K562 (cell line): ENCODE results near the gene KCNH2. TPM values are rescaled to one million over a fixed set of nuclear protein-coding genes. Genes with fewer than 3 reads are reported as not detected.
A peak's percentile ranks its signal among the peaks of the same experiment; 100 is the strongest.

ENCODE experiments used
- GTF2B ChIP-seq: IDR thresholded peaks from 2 replicates; pipeline ENCODE4 v1.6.1; 2011; ENCODE audit not compliant: insufficient read length; ENCODE audit errors: extremely low read depth
- MYC ChIP-seq, 2 experiments: fragments of 250-450 bp in 1 of 2; sonication (Bioruptor Pico) in 1 of 2; IDR thresholded peaks; 2 replicates each; pipeline versions ENCODE4 v1.5.1 to v1.6.1; 2012 to 2021; ENCODE audit warnings: low read depth in 2 of 2, borderline replicate concordance in 1 of 2, improper control_type of control experiment in 1 of 2, low read length in 1 of 2, mild to moderate bottlenecking in 1 of 2, moderate library complexity in 1 of 2
- POLR2A ChIP-seq: fragments of 450-650 bp; conservative IDR thresholded peaks from 2 replicates; pipeline ENCODE4 v1.6.1; 2016
- PRMT5 ChIP-seq: sonication (generic); formaldehyde crosslinking; IDR thresholded peaks from 2 replicates; pipeline ENCODE4 v1.5.0; 2020; ENCODE audit warnings: missing genetic modification reagents
- TBP ChIP-seq: optimal IDR thresholded peaks from 2 replicates; pipeline ENCODE3; 2011; ENCODE audit warnings: low read depth, low read length, improper control_type of control experiment
- polyA plus RNA-seq, 8 experiments: library from polyadenylated mRNA; depleted of rRNA in 4 of 8; stranded (reverse) in 5 of 8; unstranded in 3 of 8; fragments of >200 nt; fragmentation: Nextera tagmentation in 2 of 8; fragmentation: Illumina TruSeq in 1 of 8; extraction: Ambion mirVana in 2 of 8; extraction: Trizol in 1 of 8; gene quantifications; 2 replicates each; pipeline versions ENCODE4 v1.2.1 to v1.2.3, GENCODE V29; 2011 to 2014; ENCODE audit warnings: inconsistent platforms in 1 of 8, missing spikeins in 1 of 8
- total RNA-seq, 7 experiments: library from RNA; depleted of rRNA in 6 of 7; stranded (reverse); fragments of >200 nt in 6 of 7; fragmentation: Illumina TruSeq in 2 of 7; extraction: Trizol in 2 of 7; gene quantifications; 2 replicates each; pipeline versions ENCODE4 v1.2.1 to v1.2.3, GENCODE V29; 2011 to 2021; ENCODE audit warnings: low replicate concordance in 1 of 7
- TF ChIP-seq, protein P1 (sequence below): fragments of 250-450 bp; sonication (Bioruptor Pico); IDR thresholded peaks from 2 replicates; pipeline ENCODE4 v1.4.0; 2020; ENCODE audit warnings: borderline replicate concordance
- TF ChIP-seq, protein P2 (sequence below): sonication (generic); formaldehyde crosslinking; IDR thresholded peaks from 2 replicates; pipeline ENCODE4 v1.5.0; 2020; ENCODE audit warnings: missing genetic modification reagents

The KCNH2 gene
- total and polyA plus RNA-seq, 9 of the 15 experiments (the other 6 are each of a cell fraction or from before 2014, with no cell fraction given): 18.1 to 368 (median 218) TPM

DNA sequence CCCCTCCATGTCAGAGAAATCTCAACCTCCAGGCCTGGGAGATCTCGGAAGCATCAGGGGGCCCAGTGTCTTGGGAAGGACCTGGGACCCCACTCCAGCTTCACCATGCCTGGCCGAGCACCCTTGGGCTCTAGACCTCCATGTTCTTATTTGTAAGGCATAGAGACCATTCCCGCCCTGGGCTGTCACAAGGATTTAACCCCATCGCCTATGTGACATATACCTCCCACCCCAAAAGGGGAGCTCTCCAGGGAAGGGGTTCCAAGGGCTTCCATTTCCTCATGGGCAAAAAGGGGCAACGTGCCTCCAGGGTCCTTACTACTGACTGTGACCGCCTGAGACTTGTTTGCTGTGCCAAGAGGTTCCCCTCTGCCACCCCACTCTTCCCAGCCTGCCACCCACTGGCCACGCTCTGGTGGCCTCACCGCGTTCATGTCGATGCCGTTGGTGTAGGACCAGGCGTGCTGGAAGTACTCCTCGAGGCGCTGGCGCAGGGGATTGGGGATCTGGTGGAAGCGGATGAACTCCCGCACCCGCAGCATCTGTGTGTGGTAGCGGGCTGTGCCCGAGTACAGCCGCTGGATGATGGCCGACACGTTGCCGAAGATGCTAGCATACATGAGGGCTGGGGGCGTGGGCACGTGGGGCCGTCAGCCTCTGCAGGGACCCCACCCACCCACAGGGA lies 27.5 kb downstream of the KCNH2 start (continued):
- TF ChIP-seq GTF2B (no peak), PRMT5 (CRISPR knock-in tag) (no peak), TBP (no peak), MYC (IDR thresholded peaks at IDR 0.05; ENCODE audit: low read depth, low read length) (no peak), MYC (CRISPR knock-in tag; IDR thresholded peaks at IDR 0.05; ENCODE audit: borderline replicate concordance, low read depth) (no peak), POLR2A (0 out of 2 replicates have a peak, but pooled peaks have one; percentile 17)
- TF ChIP-seq, protein P1, sequence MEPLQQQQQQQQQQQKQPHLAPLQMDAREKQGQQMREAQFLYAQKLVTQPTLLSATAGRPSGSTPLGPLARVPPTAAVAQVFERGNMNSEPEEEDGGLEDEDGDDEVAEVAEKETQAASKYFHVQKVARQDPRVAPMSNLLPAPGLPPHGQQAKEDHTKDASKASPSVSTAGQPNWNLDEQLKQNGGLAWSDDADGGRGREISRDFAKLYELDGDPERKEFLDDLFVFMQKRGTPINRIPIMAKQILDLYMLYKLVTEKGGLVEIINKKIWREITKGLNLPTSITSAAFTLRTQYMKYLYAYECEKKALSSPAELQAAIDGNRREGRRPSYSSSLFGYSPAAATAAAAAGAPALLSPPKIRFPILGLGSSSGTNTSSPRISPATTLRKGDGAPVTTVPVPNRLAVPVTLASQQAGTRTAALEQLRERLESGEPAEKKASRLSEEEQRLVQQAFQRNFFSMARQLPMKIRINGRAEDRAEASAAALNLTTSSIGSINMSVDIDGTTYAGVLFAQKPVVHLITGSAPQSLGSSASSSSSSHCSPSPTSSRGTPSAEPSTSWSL (CRISPR knock-in tag): no peak
- TF ChIP-seq, protein P2, sequence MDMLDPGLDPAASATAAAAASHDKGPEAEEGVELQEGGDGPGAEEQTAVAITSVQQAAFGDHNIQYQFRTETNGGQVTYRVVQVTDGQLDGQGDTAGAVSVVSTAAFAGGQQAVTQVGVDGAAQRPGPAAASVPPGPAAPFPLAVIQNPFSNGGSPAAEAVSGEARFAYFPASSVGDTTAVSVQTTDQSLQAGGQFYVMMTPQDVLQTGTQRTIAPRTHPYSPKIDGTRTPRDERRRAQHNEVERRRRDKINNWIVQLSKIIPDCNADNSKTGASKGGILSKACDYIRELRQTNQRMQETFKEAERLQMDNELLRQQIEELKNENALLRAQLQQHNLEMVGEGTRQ (CRISPR knock-in tag): no peak
